Endometrial microvascular endothelial cells (primary cell): ENCODE measurements around the gene CTSW. TPM values are rescaled to one million over a fixed set of nuclear protein-coding genes. Genes with fewer than 3 reads are reported as not detected.
"Not testable (repeated sequence)": the region's sequence is repeated elsewhere in the genome, so short reads cannot be mapped to it uniquely, and the experiment has no call there.

Source experiments
- in situ Hi-C: cut with HindIII; loops from 2 replicates; pipeline ENCODE4 v1.10.0; 2017; ENCODE audit warnings: low sequenced_read_pairs, low pct_unique_long_range_greater_than_20kb; ENCODE audit errors: inconsistent ontology term
- total RNA-seq: library from RNA; depleted of rRNA; stranded (reverse); fragments of >200 nt; gene quantifications from one replicate; pipeline ENCODE4 v1.2.3, GENCODE V29; 2015; ENCODE audit errors: inconsistent ontology term

The CTSW gene
- total RNA-seq, 1 donor from 2014 or later = not detected

- in situ Hi-C loops = no loop called here
Observed at GRCh38 chr11:65882120-65883057, 2.8 kb downstream of the CTSW start.

GRCh38 chr11:65883058-65883761 is 3.6 kb downstream of the CTSW start:
- in situ Hi-C loops = no loop called here

- in situ Hi-C loops = no loop called here
Observed at GRCh38 chr11:65883786-65884715, 4.4 kb downstream of the CTSW start.

- in situ Hi-C loops = no loop called here
Observed at GRCh38 chr11:65884716-65885092, 5.1 kb downstream of the CTSW start.

GRCh38 chr11:65885231-65885630 is 5.6 kb downstream of the CTSW start:
- in situ Hi-C loops = no loop called here

GRCh38 chr11:65885808-65886536 is 6.3 kb downstream of the CTSW start:
- in situ Hi-C loops = no loop called here

- in situ Hi-C loops = no loop called here
Observed at GRCh38 chr11:65886826-65887722, 7.4 kb downstream of the CTSW start.

- in situ Hi-C loops = no loop called here
Observed at GRCh38 chr11:65887723-65888162, 8.1 kb downstream of the CTSW start.

GRCh38 chr11:65888163-65888814 is 8.7 kb downstream of the CTSW start, which contains the start of gene FIBP:
FIBP (minus strand) TSS chr11:65888471; CDS start chr11:65888418, 53 bp downstream.
- in situ Hi-C loops = no loop called here

GRCh38 chr11:65890324-65891218 is 10.9 kb downstream of the CTSW start, which contains the start of gene CCDC85B:
CCDC85B (plus strand) TSS chr11:65890673; CDS start chr11:65890784, 111 bp downstream.
- in situ Hi-C loops = no loop called here

GRCh38 chr11:65891219-65892136 is 11.8 kb downstream of the CTSW start:
- in situ Hi-C loops = no loop called here

- in situ Hi-C loops = not testable (repeated sequence)
Observed at GRCh38 chr11:65892137-65892540, 12.5 kb downstream of the CTSW start.

- in situ Hi-C loops = no loop called here
Observed at GRCh38 chr11:65892661-65893317, 13.2 kb downstream of the CTSW start.

- in situ Hi-C loops = no loop called here
Observed at GRCh38 chr11:65894034-65894591, 14.5 kb downstream of the CTSW start.
